BLaER1 treated with 17β-estradiol and CSF1 and Interleukin-3, amounts not matched to agents 10 nM and 100 nM (cell line): Measurements from ENCODE around the gene MRTFB.

Experiments used
- H3K27ac ChIP-seq, 11 experiments: shearing (Covaris generic); formaldehyde crosslinking; 2 replicates each; pipeline ENCODE4 v1.8.1; 2022
- H3K27me3 ChIP-seq, 11 experiments: shearing (Covaris generic); formaldehyde crosslinking; 2 replicates each; pipeline ENCODE4 v1.8.1; 2022
- H3K36me3 ChIP-seq, 11 experiments: shearing (Covaris generic); formaldehyde crosslinking; 2 replicates each; pipeline ENCODE4 v1.8.1; 2022
- H3K4me1 ChIP-seq, 10 experiments: shearing (Covaris generic); formaldehyde crosslinking; 2 replicates each; pipeline ENCODE4 v1.8.1; 2022
- H3K4me2 ChIP-seq, 11 experiments: shearing (Covaris generic); formaldehyde crosslinking; 2 replicates each; pipeline ENCODE4 v1.8.1; 2022
- H3K4me3 ChIP-seq, 10 experiments: shearing (Covaris generic); formaldehyde crosslinking; 2 replicates each; pipeline ENCODE4 v1.8.1; 2022
- H3K9ac ChIP-seq, 11 experiments: shearing (Covaris generic); formaldehyde crosslinking; 2 replicates each; pipeline ENCODE4 v1.8.1; 2022
- H3K9me3 ChIP-seq, 11 experiments: shearing (Covaris generic); formaldehyde crosslinking; replicated peaks in 1 of 11; 2 replicates each; pipeline ENCODE4 v1.8.1; 2022
- H4K20me1 ChIP-seq, 11 experiments: shearing (Covaris generic); formaldehyde crosslinking; 2 replicates each; pipeline ENCODE4 v1.8.1; 2022
- Cebpa-rat ChIP-seq, 11 experiments: shearing (Covaris generic); IDR thresholded peaks; 2 replicates each; pipeline ENCODE4 v1.8.1; 2022

MRTFB gene

GRCh38 chr16:14186795-14187221, 115.7 kb downstream of the MRTFB start:
- Histone ChIP-seq H3K4me2 (peak overlapping the region in 3 of 11 experiments; percentile 8 to 35 (median 16); a peak in 2 of 22 replicates), H3K27me3 (no peaks in the 10 kb centered on the region), H4K20me1 (peaks cover 0 to 7% (median 0%) of the 10 kb centered on the region in 11 experiments; a peak in 2 of 22 replicates), H3K27ac (no peak overlapping the region), H3K9me3 (no peaks in the 10 kb centered on the region), H3K4me3 (no peak overlapping the region), H3K36me3 (no peaks in the 10 kb centered on the region), H3K4me1 (peaks cover 0 to 25% (median 6%) of the 10 kb centered on the region in 10 experiments; a peak in 11 of 20 replicates), H3K9ac (no peak overlapping the region)
- no peak for TF ChIP-seq Cebpa-rat (IDR thresholded peaks at IDR 0.05)

GRCh38 chr16:14187517-14188338, 116.6 kb downstream of the MRTFB start:
- H3K4me3 ChIP-seq: no peak overlapping the region
- no peaks in the 10 kb centered on the region for H3K27me3 ChIP-seq
- H4K20me1 ChIP-seq: peaks cover 0 to 7% (median 0%) of the 10 kb centered on the region in 11 experiments; a peak in 2 of 22 replicates
- 0 out of 22 replicates have a peak overlapping the region, but pooled peaks of 1 of the 11 experiments have one; percentile 16 for H3K4me2 ChIP-seq
- no peak overlapping the region for H3K9ac ChIP-seq
- H3K36me3 ChIP-seq: no peaks in the 10 kb centered on the region
- H3K27ac ChIP-seq: no peak overlapping the region
- H3K9me3 ChIP-seq: no peaks in the 10 kb centered on the region
- peaks cover 0 to 20% (median 3%) of the 10 kb centered on the region in 10 experiments; a peak in 12 of 20 replicates for H3K4me1 ChIP-seq
- TF ChIP-seq Cebpa-rat (IDR thresholded peaks at IDR 0.05): no peak

GRCh38 chr16:14193316-14193871, 122.3 kb downstream of the MRTFB start:
- peaks cover 0 to 3% (median 0%) of the 10 kb centered on the region in 11 experiments; a peak in 2 of 22 replicates for H3K36me3 ChIP-seq
- peak overlapping the region in 3 of 11 experiments; percentile 2 to 32 (median 18); a peak in 4 of 22 replicates for H3K4me2 ChIP-seq
- no peaks in the 10 kb centered on the region for H3K27me3 ChIP-seq
- no peak for TF ChIP-seq Cebpa-rat (IDR thresholded peaks at IDR 0.05)
- no peak overlapping the region for H3K9ac ChIP-seq
- H3K4me3 ChIP-seq: no peak overlapping the region
- H3K4me1 ChIP-seq: peaks cover 9 to 27% (median 23%) of the 10 kb centered on the region in 10 experiments
- peaks cover 0 to 13% (median 9%) of the 10 kb centered on the region in 11 experiments; a peak in 14 of 22 replicates for H3K9me3 ChIP-seq
- no peak overlapping the region for H3K27ac ChIP-seq
- no peaks in the 10 kb centered on the region for H4K20me1 ChIP-seq

- Histone ChIP-seq H3K27ac (no peak overlapping the region), H3K36me3 (peaks cover 0 to 9% (median 0%) of the 10 kb centered on the region in 11 experiments; a peak in 3 of 22 replicates), H4K20me1 (no peaks in the 10 kb centered on the region), H3K9ac (no peak overlapping the region), H3K4me1 (peaks cover 9 to 37% (median 23%) of the 10 kb centered on the region in 10 experiments), H3K27me3 (no peaks in the 10 kb centered on the region), H3K9me3 (peaks cover 0 to 15% (median 11%) of the 10 kb centered on the region in 11 experiments; a peak in 14 of 22 replicates), H3K4me3 (no peak overlapping the region), H3K4me2 (no peak overlapping the region)
- no peak for TF ChIP-seq Cebpa-rat (IDR thresholded peaks at IDR 0.05)
Observed at GRCh38 chr16:14194721-14195120, 123.6 kb downstream of the MRTFB start.

GRCh38 chr16:14196011-14196410, 124.9 kb downstream of the MRTFB start:
- Histone ChIP-seq H3K27ac (peak overlapping the region in 1 of 11 experiments; percentile 10; a peak in 1 of 22 replicates), H3K4me2 (peak overlapping the region in 10 of 11 experiments; percentile 3 to 51 (median 31); a peak in 16 of 22 replicates)

GRCh38 chr16:14196539-14196938, 125.4 kb downstream of the MRTFB start:
- TF ChIP-seq Cebpa-rat (IDR thresholded peaks at IDR 0.05): no peak
- Histone ChIP-seq H3K36me3 (peaks cover 0 to 9% (median 0%) of the 10 kb centered on the region in 11 experiments; a peak in 3 of 22 replicates), H3K9ac (no peak overlapping the region), H3K27ac (peak overlapping the region in 1 of 11 experiments; percentile 10; a peak in 3 of 22 replicates), H3K9me3 (peaks cover 0 to 15% (median 11%) of the 10 kb centered on the region in 11 experiments; a peak in 14 of 22 replicates), H3K4me1 (peaks cover 9 to 37% (median 23%) of the 10 kb centered on the region in 10 experiments), H3K4me2 (peak overlapping the region; percentile 3 to 51 (median 33); a peak in 19 of 22 replicates), H4K20me1 (no peaks in the 10 kb centered on the region), H3K4me3 (no peak overlapping the region), H3K27me3 (no peaks in the 10 kb centered on the region)

More at GRCh38 chr16:14196011-14196410, 124.9 kb downstream of the MRTFB start:
- H3K4me3 ChIP-seq: no peak overlapping the region
- no peak overlapping the region for H3K9ac ChIP-seq
- peaks cover 0 to 9% (median 0%) of the 10 kb centered on the region in 11 experiments; a peak in 3 of 22 replicates for H3K36me3 ChIP-seq
- H3K27me3 ChIP-seq: no peaks in the 10 kb centered on the region
- peaks cover 0 to 15% (median 11%) of the 10 kb centered on the region in 11 experiments; a peak in 14 of 22 replicates for H3K9me3 ChIP-seq
- no peak for TF ChIP-seq Cebpa-rat (IDR thresholded peaks at IDR 0.05)
- H4K20me1 ChIP-seq: no peaks in the 10 kb centered on the region
- H3K4me1 ChIP-seq: peaks cover 9 to 37% (median 23%) of the 10 kb centered on the region in 10 experiments

GRCh38 chr16:14198012-14198411, 126.9 kb downstream of the MRTFB start:
- Histone ChIP-seq H3K27ac (no peak overlapping the region), H3K27me3 (no peaks in the 10 kb centered on the region), H4K20me1 (no peaks in the 10 kb centered on the region), H3K9ac (no peak overlapping the region), H3K4me1 (peaks cover 9 to 37% (median 19%) of the 10 kb centered on the region in 10 experiments), H3K36me3 (peaks cover 0 to 9% (median 0%) of the 10 kb centered on the region in 11 experiments; a peak in 3 of 22 replicates), H3K4me2 (0 out of 22 replicates have a peak overlapping the region, but pooled peaks of 1 of the 11 experiments have one; percentile 4), H3K4me3 (no peak overlapping the region), H3K9me3 (peaks cover 0 to 15% (median 11%) of the 10 kb centered on the region in 11 experiments; a peak in 14 of 22 replicates)
- no peak for TF ChIP-seq Cebpa-rat (IDR thresholded peaks at IDR 0.05)

GRCh38 chr16:14198572-14198971, 127.5 kb downstream of the MRTFB start:
- TF ChIP-seq Cebpa-rat (IDR thresholded peaks at IDR 0.05): no peak
- Histone ChIP-seq H3K9me3 (peaks cover 0 to 15% (median 11%) of the 10 kb centered on the region in 11 experiments; a peak in 14 of 22 replicates), H3K27ac (no peak overlapping the region)

More at GRCh38 chr16:14198572-14198971, 127.5 kb downstream of the MRTFB start:
- peaks cover 0 to 11% (median 0%) of the 10 kb centered on the region in 11 experiments; a peak in 4 of 22 replicates for H3K36me3 ChIP-seq
- H3K4me3 ChIP-seq: no peak overlapping the region
- H3K9ac ChIP-seq: no peak overlapping the region
- no peaks in the 10 kb centered on the region for H3K27me3 ChIP-seq
- H4K20me1 ChIP-seq: no peaks in the 10 kb centered on the region
- peaks cover 9 to 37% (median 14%) of the 10 kb centered on the region in 10 experiments for H3K4me1 ChIP-seq
- H3K4me2 ChIP-seq: peak overlapping the region in 2 of 11 experiments; percentile 4 to 8; a peak in 2 of 22 replicates
